H54 (cell line): ENCODE results near the gene KLHDC8A.
A peak's percentile ranks its signal among the peaks of the same experiment; 100 is the strongest.
"Not testable (repeated sequence)": the region's sequence is repeated elsewhere in the genome, so short reads cannot be mapped to it uniquely, and the experiment has no call there.

Source experiments
- DNase-seq: peaks from one replicate; pipeline ENCODE4 v3.0.0; 2011; ENCODE audit warnings: low spot score, mixed read lengths; ENCODE audit not compliant: insufficient read length
- FAIRE-seq: peaks from 3 replicates; lab custom pipeline; 2011; peaks lifted over from hg19 to GRCh38; lab: Jason Lieb, UNC
- POLR2A ChIP-seq: IDR thresholded peaks from 2 replicates; pipeline ENCODE4 v1.6.1; 2011; ENCODE audit warnings: low read depth, mild to moderate bottlenecking, low read length

Gene KLHDC8A

DNA sequence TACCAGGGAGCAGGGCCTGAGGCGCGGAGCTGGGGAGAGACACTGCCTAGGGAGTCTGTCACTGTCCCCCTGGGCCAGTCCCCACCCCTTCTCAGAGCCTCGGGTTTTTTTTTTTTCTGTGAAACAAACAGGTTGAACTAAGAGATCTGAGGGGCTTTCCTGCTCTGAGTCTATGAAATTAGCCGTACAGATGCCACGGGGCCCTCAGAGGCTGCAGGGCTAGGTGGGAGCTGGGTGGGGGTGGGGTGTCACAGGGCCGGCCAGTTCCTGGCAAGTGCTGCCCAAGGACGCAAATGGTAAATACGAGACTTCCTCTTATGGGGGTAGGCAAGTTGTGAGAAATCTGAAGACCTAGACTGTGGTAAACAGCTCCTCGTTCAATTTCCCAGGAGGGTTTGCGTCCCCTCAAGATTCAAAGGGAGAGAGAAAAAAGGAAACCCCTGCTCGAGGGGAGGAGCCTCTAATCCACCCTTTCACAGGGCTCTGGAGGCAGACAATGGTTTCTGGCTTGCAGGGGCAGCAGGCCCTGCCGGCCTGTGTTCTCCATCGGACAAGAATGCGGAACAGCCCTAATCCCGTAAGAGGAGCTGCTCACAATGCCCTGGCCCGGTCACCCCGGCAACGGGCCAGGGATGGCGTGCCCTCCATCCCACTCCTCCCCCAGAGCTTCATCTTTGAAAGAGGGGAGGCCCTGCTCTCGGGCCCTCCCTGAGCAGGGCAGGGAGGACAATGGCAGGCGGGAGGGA lies 43.0 kb downstream of the KLHDC8A start:
- DNase-seq (no peak), FAIRE-seq (no peak)
- TF ChIP-seq POLR2A = no peak

DNA sequence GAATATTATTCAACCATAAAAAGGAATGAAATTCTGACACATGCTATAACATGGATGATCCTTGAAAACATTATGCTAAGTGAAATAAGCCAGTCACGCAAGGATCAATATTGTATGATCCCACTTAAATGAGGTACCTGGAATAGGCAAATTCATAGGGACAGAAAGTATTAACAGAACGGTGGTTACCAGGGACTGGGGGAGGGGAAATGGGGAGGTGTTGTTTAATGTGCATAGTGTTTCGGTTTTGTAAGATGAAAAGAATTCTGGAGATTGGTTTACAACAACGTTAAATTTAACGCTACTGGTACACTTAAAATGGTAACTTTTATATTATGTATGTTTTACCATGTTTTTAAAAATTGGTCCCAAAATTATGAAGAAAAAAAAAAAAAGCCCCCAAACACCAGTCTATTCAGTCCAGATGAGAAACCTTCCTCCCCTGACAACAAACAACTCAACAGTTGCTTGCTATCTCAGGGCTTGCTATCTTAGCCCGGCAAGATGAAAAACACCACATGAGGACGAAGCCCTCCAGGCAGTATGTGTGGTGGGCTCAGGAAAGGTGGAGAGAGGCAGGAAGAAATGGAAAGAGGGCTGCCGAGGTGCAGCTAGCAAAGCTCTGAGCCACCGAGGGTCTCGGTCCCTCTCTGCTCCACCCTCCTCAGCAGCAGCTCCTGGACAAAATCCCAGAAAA lies 43.7 kb downstream of the KLHDC8A start:
- no peak for TF ChIP-seq POLR2A
- FAIRE-seq = no peak
- no peak for DNase-seq

DNA sequence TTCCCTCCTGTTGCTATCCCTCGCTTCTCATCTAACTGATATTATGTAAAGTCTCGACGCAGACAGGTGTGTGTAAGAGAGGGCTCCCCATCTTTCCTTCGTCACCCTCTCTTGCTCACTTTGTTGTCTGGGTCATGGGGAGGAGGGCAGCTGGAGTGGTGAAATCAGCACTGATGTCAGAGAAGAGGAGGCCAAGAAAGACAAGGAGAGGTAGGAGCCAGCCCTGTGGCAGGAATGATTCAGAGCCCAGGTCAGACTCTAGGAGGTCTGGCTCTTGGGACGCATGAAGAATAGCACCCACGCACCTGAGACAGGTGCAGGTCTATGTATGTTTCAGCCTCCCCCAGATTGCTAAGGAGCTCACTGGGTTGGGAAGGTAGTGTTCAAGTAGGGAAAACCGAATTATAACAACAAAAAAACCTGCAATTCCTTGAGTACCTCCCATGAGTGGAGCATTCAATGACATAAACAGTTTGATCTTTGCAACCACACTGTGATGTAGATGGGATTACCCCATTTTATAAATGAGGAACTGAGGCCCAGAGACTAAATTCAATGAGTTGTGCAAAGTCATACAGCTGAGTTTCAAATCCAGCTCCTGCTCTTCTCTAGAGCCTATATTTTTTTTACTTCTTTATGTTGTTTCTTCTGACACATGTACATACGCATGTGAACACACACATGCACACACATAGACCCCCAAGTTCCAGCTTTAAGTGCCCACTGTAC lies 45.6 kb downstream of the KLHDC8A start:
- DNase-seq (no peak), FAIRE-seq (no peak)
- TF ChIP-seq POLR2A = no peak

DNA sequence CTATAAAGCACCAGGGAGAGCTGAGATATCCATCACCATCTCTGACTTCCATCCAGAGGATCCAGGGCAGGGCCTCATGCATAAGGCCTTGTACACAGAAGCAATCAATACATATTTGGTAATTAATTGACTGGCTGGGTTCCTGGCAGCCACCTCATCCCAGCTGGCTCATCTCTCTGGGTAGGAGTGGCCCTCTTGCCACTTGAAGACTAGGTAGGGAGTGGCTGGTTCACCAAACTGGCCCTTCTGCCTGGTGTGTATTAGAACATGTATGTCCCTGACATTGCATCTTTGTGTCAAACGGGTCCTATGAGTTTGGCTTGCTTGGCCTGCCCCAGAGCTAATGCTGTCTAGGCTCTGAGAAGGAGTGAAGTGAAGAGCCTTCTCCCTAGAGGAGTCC lies 47.0 kb downstream of the KLHDC8A start:
- TF ChIP-seq POLR2A = no peak
- FAIRE-seq (no peak), DNase-seq (no peak)

DNA sequence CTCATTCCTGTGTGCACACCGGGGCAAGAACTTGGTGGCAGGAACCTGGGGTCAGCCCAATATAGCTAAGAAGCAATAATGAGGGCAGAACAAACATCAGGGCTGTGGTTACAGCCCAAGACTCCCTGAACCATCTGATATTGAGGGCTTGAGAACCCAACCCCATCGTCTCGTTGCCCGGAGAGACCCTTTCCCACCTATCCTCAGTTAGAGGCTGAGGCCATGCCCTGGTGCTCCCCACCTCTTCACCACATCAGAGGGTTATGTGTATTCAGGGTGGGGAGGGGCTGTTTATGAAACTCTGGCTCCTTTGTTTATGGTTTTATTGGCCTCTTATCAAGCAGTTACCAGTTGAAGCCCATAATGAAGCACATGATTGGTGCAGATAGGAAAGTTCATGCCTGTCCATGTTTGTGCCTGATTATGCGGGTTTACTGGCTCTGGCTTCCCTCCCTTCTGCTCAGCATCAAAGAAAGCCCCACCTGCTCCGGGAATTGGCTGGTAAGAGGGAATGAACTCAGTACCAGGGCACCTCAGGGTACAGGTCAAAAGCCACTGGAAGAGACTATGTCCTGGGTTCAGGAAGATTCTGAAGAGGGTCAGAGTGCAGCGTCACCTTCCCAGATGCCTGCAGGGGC lies 49.7 kb downstream of the KLHDC8A start:
- no peak for DNase-seq
- TF ChIP-seq POLR2A = no peak
- no peak for FAIRE-seq

DNA sequence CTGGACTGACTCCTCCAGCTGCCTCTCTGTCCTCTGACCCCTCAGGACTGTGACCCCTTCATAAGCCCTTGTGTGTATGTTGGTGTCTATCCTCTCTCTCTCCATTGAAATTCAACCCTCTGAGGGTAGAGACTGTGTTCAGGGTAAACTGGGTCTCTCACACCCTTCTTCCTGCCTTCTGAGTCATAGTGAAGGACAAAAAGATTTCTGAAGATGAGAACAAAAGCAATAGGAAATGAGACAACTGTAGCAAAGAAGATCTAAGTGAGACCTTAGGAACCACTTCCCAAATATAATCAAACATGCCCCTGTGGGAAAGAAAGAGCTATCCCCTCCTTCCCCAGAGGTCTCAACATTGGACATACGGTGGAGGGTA lies 52.0 kb downstream of the KLHDC8A start:
- no peak for FAIRE-seq
- TF ChIP-seq POLR2A = no peak
- DNase-seq = no peak

DNA sequence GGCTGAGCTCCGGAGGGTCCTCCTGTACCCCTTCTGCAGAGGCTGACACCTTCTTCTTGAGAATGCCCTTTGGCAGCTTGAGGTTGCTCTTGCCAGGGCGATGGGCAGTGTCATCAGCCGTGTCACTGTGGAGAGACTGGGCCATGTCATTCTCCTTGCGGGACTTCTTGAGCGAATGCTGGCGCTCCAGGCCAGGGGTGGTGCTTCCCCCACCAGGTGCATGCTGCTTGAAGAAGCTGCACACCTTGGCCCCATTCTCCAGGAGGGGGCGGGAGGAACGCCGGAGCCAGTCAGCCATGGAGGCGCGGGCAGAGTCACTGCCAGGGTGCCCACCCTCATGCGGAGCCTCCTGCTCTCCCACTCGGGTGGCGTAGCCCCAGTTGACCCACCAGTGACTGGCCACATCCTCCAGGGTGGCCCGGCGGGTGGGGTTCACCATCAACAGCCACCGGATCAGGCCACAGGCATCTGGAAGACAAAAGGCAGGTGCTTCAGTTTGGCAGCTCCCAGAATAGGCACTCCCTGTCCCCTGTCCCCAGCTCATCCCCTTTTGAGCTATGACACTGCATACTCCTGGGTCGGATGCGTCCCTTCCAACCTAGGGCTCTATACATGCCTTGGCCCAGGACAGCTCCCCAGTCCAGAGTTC lies 52.6 kb downstream of the KLHDC8A start:
- DNase-seq (no peak), FAIRE-seq (no peak)
- no peak for TF ChIP-seq POLR2A

DNA sequence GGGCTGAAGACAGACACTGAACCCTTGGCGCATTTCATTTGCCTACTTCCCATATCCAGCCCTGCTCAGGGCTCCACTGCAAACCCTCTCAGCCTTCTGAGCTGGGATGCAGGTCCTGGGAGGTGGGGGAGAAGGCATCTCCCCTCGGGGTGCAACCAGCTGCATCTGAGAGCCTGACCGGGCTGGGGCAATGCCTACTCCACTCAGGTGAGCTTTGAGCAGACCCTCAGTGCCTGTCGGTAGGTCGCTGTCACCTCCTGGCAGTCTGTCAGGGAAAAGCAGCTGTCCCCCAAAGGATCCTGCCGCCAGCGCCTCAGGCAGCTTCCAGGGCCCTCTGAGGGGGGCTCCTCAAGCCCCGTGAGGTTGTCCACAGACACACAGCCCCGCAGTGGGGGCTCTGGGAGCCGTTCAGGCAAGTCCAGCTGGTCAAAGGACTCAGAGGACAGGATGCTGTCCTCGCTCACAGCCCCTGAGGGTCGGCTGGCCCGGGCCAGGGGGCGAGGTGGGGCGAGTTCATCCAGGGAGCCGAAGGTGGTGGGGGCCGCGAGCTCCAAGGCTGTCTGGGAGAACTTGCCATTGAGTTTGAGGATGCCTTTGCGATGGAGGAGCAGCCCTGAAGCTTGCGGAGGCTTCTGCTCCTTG lies 53.4 kb downstream of the KLHDC8A start:
- DNase-seq (no peak), FAIRE-seq (no peak)
- TF ChIP-seq POLR2A = no peak

DNA sequence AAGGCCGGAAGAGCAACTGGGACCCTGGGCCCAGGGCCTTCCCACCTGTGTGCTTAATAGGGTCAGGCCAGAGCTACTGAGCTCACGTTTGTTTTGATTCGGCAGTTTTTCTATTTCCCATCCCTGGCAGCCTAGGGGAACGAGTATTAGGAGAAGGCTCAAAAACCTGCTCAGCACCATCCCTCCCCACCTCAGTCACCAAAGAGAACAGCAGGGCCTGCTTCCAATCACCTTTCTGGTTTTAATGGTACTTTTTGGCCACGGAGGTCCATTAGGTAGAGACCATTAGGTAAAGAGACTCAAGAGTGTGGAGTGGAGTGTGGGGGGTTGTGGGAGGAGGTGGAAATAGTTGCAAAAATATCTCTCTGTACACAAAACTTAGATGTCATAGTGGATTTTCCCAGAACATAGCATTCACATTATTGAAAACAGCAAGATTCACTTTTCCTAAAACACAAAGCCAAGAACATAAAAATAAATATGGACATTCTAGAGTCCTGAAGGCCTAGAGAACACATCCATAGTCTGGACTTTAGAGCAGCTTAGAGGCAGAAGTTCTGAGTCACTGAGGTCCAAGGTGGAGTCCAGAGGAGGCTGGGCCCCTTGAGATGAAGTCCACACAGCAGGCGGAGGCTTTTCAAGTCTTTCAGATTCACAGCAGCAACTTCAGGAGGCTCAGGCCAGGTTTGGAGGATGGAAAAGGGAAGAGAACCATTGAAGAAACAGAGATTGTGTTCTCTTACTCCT lies 54.7 kb downstream of the KLHDC8A start:
- FAIRE-seq (no peak), DNase-seq (no peak)

DNA sequence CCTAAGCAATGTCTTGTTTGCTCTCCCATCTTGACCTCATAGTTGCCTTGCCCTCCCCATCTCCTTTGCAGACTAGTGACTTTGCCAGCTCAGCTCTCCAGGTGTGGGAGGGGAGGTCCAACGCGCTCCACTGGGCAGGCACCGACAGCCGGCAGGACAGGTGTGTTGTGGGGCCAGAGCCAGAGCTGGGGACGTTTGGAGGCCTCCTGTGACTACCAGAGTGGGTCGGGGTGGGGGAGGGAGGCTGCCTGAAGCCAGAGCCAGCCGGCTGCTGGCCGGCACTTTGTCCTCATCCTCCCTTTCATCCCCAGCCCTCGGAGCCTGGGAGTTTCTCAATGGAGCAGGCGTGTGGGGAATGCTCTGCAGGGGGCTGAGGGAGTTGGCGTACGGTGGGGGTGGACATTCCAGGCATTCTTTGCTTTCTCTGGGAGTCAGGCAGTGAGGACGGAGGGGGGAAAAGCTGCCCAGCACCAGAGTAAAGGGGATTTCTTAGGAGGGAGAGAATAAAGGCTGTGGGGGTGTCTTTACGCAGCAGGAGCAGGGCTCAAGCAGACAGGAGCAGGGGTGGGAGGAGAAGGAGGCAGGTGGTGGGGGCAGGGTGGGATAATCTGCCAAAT lies 55.4 kb downstream of the KLHDC8A start:
- DNase-seq (peak; percentile 86), FAIRE-seq (no peak)
- TF ChIP-seq POLR2A = no peak

More for the DNA sequence above, 54.7 kb downstream of the KLHDC8A start:
- TF ChIP-seq POLR2A = no peak

DNA sequence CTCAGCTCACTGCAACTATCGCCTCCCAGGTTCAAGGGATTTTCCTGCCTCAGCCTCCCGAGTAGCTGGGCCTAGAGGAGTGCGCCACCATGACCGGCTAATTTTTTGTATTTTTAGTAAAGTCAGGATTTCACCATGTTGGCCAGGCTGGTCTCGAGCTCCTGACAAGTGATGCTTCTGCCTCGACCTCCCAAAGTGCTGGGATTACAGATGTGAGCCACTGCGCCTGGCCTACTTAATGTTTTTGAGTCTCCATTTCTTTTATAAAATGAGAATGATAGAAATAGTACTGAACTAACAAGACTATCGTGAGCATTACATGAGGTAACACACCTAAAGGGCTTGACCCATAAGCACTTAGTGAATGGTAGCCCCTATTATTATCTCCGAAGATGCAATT lies 56.6 kb downstream of the KLHDC8A start:
- no peak for DNase-seq
- FAIRE-seq = no peak
- no peak for TF ChIP-seq POLR2A

DNA sequence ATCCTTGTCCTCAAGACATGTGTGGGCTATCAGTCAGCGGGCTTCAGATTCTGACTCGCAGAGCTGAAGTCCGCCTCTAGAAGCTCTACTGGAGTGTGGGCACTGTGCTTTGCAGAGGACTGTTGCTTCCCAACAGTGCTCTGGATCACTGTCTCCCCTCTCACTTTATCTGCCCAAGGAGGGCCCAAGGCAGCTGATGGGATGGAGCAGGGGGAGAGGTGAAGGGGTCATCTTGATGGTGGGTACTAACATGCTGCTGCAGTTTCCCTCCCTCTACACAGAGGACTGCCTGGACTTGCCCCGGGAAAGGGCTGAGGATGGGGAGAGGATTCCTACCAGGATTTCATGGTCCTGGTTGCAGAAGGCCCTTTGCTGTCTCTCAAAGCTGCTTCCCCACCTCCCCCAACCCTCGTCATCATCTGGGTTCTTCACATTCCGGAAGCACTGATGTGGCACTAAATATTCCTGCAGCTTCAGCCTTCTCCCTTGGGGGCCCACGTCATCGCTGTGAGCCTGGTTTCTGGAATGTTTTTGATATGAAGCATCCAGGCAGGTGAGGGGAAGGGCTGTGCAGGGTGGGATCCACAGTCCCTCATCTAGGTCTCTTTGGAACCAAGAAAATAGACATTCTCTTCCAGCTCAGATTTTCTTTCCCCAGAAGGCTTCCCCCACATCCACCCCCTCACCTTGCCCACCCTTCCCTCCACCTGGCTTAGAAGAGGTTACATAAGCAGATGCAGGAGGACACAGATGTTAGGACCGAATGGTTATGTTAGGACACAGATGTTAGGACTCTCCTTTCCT lies 58.3 kb downstream of the KLHDC8A start:
- TF ChIP-seq POLR2A = no peak
- DNase-seq (peak; percentile 74), FAIRE-seq (no peak)

DNA sequence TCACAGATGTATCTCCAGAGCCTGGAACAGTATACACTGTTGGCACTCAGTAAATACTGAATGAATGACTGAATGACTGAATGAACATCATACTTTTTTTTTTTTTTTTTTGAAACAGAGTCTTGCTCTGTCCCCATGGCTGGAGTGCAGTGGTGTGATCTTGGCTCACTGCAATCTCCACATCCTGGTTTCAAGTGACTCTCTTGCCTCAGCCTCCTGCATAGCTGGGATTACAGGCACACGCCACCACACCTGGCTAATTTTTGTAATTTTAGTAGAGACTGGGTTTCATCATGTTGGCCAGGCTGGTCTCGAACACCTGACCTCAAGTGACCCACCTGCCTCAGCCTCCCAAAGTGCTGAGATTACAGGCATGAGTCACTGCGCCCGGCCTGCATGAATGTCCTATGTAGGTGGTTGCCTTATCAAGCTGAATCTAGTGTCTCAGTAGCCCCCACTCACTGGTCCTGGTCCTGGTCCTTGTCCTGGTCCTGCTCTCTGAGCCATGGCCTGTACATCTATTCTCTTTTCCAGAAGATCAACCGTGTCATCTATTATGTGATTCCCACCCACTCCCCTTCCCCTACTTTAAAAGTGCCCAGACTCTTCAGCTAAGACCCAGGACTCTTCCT lies 59.1 kb downstream of the KLHDC8A start:
- not testable (repeated sequence) for FAIRE-seq, DNase-seq
